CD14-positive monocyte (primary cell): ENCODE results near the gene OR8G5. TPM values are rescaled to one million over a fixed set of nuclear protein-coding genes. Genes with fewer than 3 reads are reported as not detected.

ENCODE experiments used
- DNase-seq, 3 donors: peaks; one replicate each; pipeline ENCODE4 v3.0.0-alpha.2; 2011 to 2022
- H2AFZ ChIP-seq: 2 replicates; pipeline ENCODE4 v1.6.0; 2012; ENCODE audit warnings: mild to moderate bottlenecking, low read depth, low read length, inconsistent platforms; ENCODE audit not compliant: insufficient read depth, poor library complexity, severe bottlenecking
- H3K27ac ChIP-seq, 2 donors: 1 replicate in 1 of 2; 2 replicates in 1 of 2; pipeline ENCODE4 v1.5.1; 2012 to 2013; ENCODE audit warnings: low read length in 2 of 2, control low read depth in 1 of 2, inconsistent platforms in 1 of 2, low read depth in 1 of 2, mild to moderate bottlenecking in 1 of 2
- H3K27me3 ChIP-seq, 2 donors: one replicate each; pipeline versions ENCODE4 v1.6.0 to v1.6.1; 2011 to 2013; ENCODE audit warnings: low read length in 2 of 2; ENCODE audit not compliant: control insufficient read depth in 2 of 2, insufficient read depth in 2 of 2
- H3K36me3 ChIP-seq, 2 donors: replicated peaks in 1 of 2; 1 replicate in 1 of 2; 2 replicates in 1 of 2; pipeline versions ENCODE4 v1.5.1 to v1.6.1; 2012 to 2013; ENCODE audit warnings: low read length in 2 of 2, control low read depth in 1 of 2, inconsistent platforms in 1 of 2, mild to moderate bottlenecking in 1 of 2; ENCODE audit not compliant: insufficient read depth in 2 of 2, control insufficient read depth in 1 of 2
- H3K4me1 ChIP-seq, 2 donors: 1 replicate in 1 of 2; 2 replicates in 1 of 2; pipeline versions ENCODE4 v1.5.1 to v1.6.1; 2012 to 2013; ENCODE audit warnings: low read length in 2 of 2, control low read depth in 1 of 2, inconsistent platforms in 1 of 2, mild to moderate bottlenecking in 1 of 2, moderate library complexity in 1 of 2; ENCODE audit not compliant: insufficient read depth in 2 of 2, control insufficient read depth in 1 of 2
- H3K4me2 ChIP-seq: replicated peaks from 2 replicates; pipeline ENCODE3; 2012; ENCODE audit warnings: low read length, moderate library complexity, mild to moderate bottlenecking; ENCODE audit not compliant: poor library complexity, severe bottlenecking; ENCODE audit errors: extremely low read depth
- H3K4me3 ChIP-seq, 3 experiments: fragments of 200-600 bp in 1 of 3; sonication (generic) in 1 of 3; replicated peaks in 1 of 3; 1 replicate in 2 of 3; 2 replicates in 1 of 3; pipeline ENCODE4 v1.5.1; 2011 to 2013; ENCODE audit warnings: low read length in 3 of 3, mild to moderate bottlenecking in 3 of 3, control low read depth in 2 of 3, low read depth in 2 of 3, inconsistent platforms in 1 of 3, moderate library complexity in 1 of 3
- H3K79me2 ChIP-seq: 2 replicates; pipeline ENCODE4 v1.6.0; 2012; ENCODE audit warnings: mild to moderate bottlenecking, control low read depth, inconsistent platforms, low read length, moderate library complexity; ENCODE audit not compliant: insufficient read depth
- H3K9ac ChIP-seq: 2 replicates; pipeline ENCODE4 v1.6.0; 2017; ENCODE audit warnings: low read length, mild to moderate bottlenecking; ENCODE audit not compliant: insufficient read depth, poor library complexity, severe bottlenecking
- H3K9me3 ChIP-seq, 2 donors: replicated peaks in 1 of 2; 1 replicate in 1 of 2; 2 replicates in 1 of 2; pipeline versions ENCODE4 v1.5.1 to v1.6.1; 2012 to 2013; ENCODE audit warnings: low read length in 2 of 2, control low read depth in 1 of 2; ENCODE audit not compliant: control insufficient read depth in 1 of 2, insufficient read depth in 1 of 2
- H4K20me1 ChIP-seq: 2 replicates; pipeline ENCODE4 v1.6.0; 2012; ENCODE audit warnings: mild to moderate bottlenecking, low read length, control low read depth, moderate library complexity; ENCODE audit not compliant: insufficient read depth
- H3K27ac Mint-ChIP-seq, 7 donors: one replicate each; pipeline ENCODE4 v1.8.0; 2020; ENCODE audit warnings: mild to moderate bottlenecking in 7 of 7, mixed read lengths in 7 of 7, moderate library complexity in 6 of 7, inconsistent platforms in 2 of 7
- H3K27me3 Mint-ChIP-seq, 3 donors: one replicate each; pipeline ENCODE4 v1.8.0; 2021 to 2022; ENCODE audit warnings: low read depth in 3 of 3, mild to moderate bottlenecking in 3 of 3, mixed read lengths in 3 of 3, moderate library complexity in 3 of 3, inconsistent platforms in 1 of 3
- H3K36me3 Mint-ChIP-seq, 2 donors: one replicate each; pipeline ENCODE4 v1.8.0; 2020; ENCODE audit warnings: mixed read lengths in 2 of 2, inconsistent platforms in 1 of 2, mild to moderate bottlenecking in 1 of 2
- H3K4me1 Mint-ChIP-seq: one replicate; pipeline ENCODE4 v1.8.0; 2020; ENCODE audit warnings: mild to moderate bottlenecking, mixed read lengths
- H3K4me3 Mint-ChIP-seq, 2 donors: one replicate each; pipeline ENCODE4 v1.8.0; 2020; ENCODE audit warnings: mild to moderate bottlenecking in 2 of 2, mixed read lengths in 2 of 2, moderate library complexity in 1 of 2
- H3K9me3 Mint-ChIP-seq, 7 donors: one replicate each; pipeline ENCODE4 v1.8.0; 2020 to 2022; ENCODE audit warnings: mixed read lengths in 7 of 7, mild to moderate bottlenecking in 6 of 7, moderate library complexity in 6 of 7, inconsistent platforms in 2 of 7
- CTCF ChIP-seq: fragments of 200-600 bp; IDR thresholded peaks from one replicate; pipeline ENCODE4 v1.8.0; 2022; ENCODE audit warnings: antibody characterized with exemption, mild to moderate bottlenecking
- WGBS: methylation state at CpG from one replicate; pipeline ENCODE4 v1.1.5; 2013; ENCODE audit warnings: missing lambda C conversion rate; ENCODE audit not compliant: insufficient coverage; 5-methylcytosine and 5-hydroxymethylcytosine counted together
- intact Hi-C, 2 donors: fragments of 100-400 bp; cut with micrococcal nuclease; formaldehyde crosslinking; loops; one replicate each; pipeline versions ENCODE4 v1.15.0 to v1.15.1; 2023
- polyA plus RNA-seq, 3 donors: library from polyadenylated mRNA; depleted of rRNA in 1 of 3; unstranded in 2 of 3; stranded (reverse) in 1 of 3; fragments of 300-500 nt in 2 of 3; fragments of >200 nt in 1 of 3; fragmentation: Illumina TruSeq in 2 of 3; gene quantifications; 1 replicate in 2 of 3; 2 replicates in 1 of 3; pipeline ENCODE4 v1.2.3, GENCODE V29; 2012 to 2021

OR8G5 gene
- polyA plus RNA-seq, 3 donors: not detected

- intact Hi-C loops: no loop called here
- Histone ChIP-seq H3K9ac (no peak overlapping the region), H4K20me1 (no peaks in the 10 kb centered on the region), H3K4me1 (no peaks in the 10 kb centered on the region), H3K36me3 (no peaks in the 10 kb centered on the region), H3K9me3 (no peaks in the 10 kb centered on the region), H3K4me2 (no peak overlapping the region), H3K4me3 (no peak overlapping the region), H3K27ac (no peak overlapping the region), H3K27me3 (no peaks in the 10 kb centered on the region), H3K79me2 (no peaks in the 10 kb centered on the region), H2AFZ (no peak overlapping the region)
- no peak overlapping the region for H3K4me3 Mint-ChIP-seq
- no peaks in the 10 kb centered on the region for H3K4me1 Mint-ChIP-seq
- no peaks in the 10 kb centered on the region for H3K36me3 Mint-ChIP-seq
- no peak for TF ChIP-seq CTCF
- WGBS: no CpG with 5 or more reads among the region's 5 CpGs
- no peak overlapping the region for H3K27ac Mint-ChIP-seq
- peaks cover 0 to 5% (median 2%) of the 10 kb centered on the region in 7 donors for H3K9me3 Mint-ChIP-seq
- DNase-seq: no peak
- H3K27me3 Mint-ChIP-seq: peaks cover 0 to 2% (median 1%) of the 10 kb centered on the region in 3 donors
These were observed 55.1 kb downstream of the OR8G5 start for GRCh38 chr11:124311269-124311668.

DNA sequence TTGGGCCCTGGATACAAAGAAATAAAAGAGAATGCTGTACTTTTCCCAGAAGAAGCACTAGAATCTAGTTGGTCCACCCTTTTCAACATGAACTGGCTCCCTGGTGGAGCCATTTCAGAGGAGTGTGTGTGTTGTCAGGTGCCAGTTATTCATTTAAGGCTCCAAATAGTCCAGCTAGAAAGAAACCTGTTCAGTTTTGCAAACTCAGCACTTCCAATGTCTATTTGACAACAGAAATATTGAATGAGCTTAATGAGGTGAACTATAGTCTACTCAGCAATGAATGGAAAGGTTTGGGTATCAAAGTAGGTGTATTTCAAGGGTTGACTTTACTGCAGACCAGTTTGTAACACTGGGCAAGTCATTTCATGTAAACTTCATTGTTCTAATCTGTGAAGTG is 55.5 kb downstream of the OR8G5 start:
- no peak for TF ChIP-seq CTCF
- peaks cover 0 to 5% (median 2%) of the 10 kb centered on the region in 7 donors for H3K9me3 Mint-ChIP-seq
- intact Hi-C loops: no loop called here
- H3K27ac Mint-ChIP-seq: no peak overlapping the region
- no peak overlapping the region for H3K27ac ChIP-seq
- H3K9ac ChIP-seq: no peak overlapping the region
- no peaks in the 10 kb centered on the region for H3K4me1 Mint-ChIP-seq
- H3K36me3 Mint-ChIP-seq: no peaks in the 10 kb centered on the region
- no peak overlapping the region for H3K4me2 ChIP-seq
- no peaks in the 10 kb centered on the region for H3K27me3 ChIP-seq
- H2AFZ ChIP-seq: no peak overlapping the region
- H3K36me3 ChIP-seq: no peaks in the 10 kb centered on the region
- H3K4me3 ChIP-seq: no peak overlapping the region
- no peak for DNase-seq
- no peaks in the 10 kb centered on the region for H3K9me3 ChIP-seq
- no peaks in the 10 kb centered on the region for H3K79me2 ChIP-seq
- no peaks in the 10 kb centered on the region for H3K4me1 ChIP-seq
- H3K27me3 Mint-ChIP-seq: peaks cover 0 to 2% (median 1%) of the 10 kb centered on the region in 3 donors
- H4K20me1 ChIP-seq: no peaks in the 10 kb centered on the region
- no peak overlapping the region for H3K4me3 Mint-ChIP-seq
